ENCODE results near the gene DTYMK.

Gene DTYMK

GRCh38 chr2:241645915-241646645 lies 40.5 kb downstream of the DTYMK start:
- DNase-seq, result no peak

- DNase-seq, result no peak
Observed at GRCh38 chr2:241645056-241645914, 41.3 kb downstream of the DTYMK start.

- DNase-seq, result no peak
Observed at GRCh38 chr2:241641631-241642030, 45.0 kb downstream of the DTYMK start.

- no peak for DNase-seq
Observed at GRCh38 chr2:241640165-241640795, 46.3 kb downstream of the DTYMK start.

- no peak for DNase-seq
Observed at GRCh38 chr2:241639385-241639784, 47.2 kb downstream of the DTYMK start.

GRCh38 chr2:241638940-241639339 lies 47.7 kb downstream of the DTYMK start:
- no peak for DNase-seq

GRCh38 chr2:241637795-241638660 lies 48.6 kb downstream of the DTYMK start:
- no peak for DNase-seq

GRCh38 chr2:241637018-241637794 lies 49.4 kb downstream of the DTYMK start, which contains the start of the genes ATG4B and THAP4:
Gene ATG4B, plus strand, starts transcription at chr2:241637693. Its CDS starts 22 bp downstream, at chr2:241637715.
Gene THAP4, minus strand, starts transcription at chr2:241637158. Its CDS starts 141 bp downstream, at chr2:241637017.
- DNase-seq, result peak; percentile 83

- peak; percentile 17 for DNase-seq
Observed at GRCh38 chr2:241636182-241637017, 50.2 kb downstream of the DTYMK start.

GRCh38 chr2:241635756-241636155 lies 50.9 kb downstream of the DTYMK start:
- DNase-seq, result no peak

GRCh38 chr2:241633561-241633960 lies 53.1 kb downstream of the DTYMK start:
- DNase-seq, result no peak

- no peak for DNase-seq
Observed at GRCh38 chr2:241632478-241633325, 53.9 kb downstream of the DTYMK start.

GRCh38 chr2:241629762-241630435 lies 56.7 kb downstream of the DTYMK start:
- peak; percentile 7 for DNase-seq

GRCh38 chr2:241627675-241628074 lies 58.9 kb downstream of the DTYMK start:
- no peak for DNase-seq

Data from fibroblast of skin of abdomen (primary cell).